Naive thymus-derived CD4-positive, alpha-beta T cell (primary cell): ENCODE results near the gene SLC49A4. TPM values are rescaled to one million over a fixed set of nuclear protein-coding genes. Genes with fewer than 3 reads are reported as not detected.

Source experiments
- ATAC-seq: fragments of 150-1000 bp; cut with Tn5 transposase; 2 replicates; pipeline ENCODE4 v1.10.0; 2021; ENCODE audit warnings: mild to moderate bottlenecking, moderate library complexity
- CTCF ChIA-PET: fragments of 350-600 bp; sonication (Branson Sonifier 250); formaldehyde crosslinking; loops from one replicate; lab custom pipeline; 2021; ENCODE audit warnings: antibody characterized with exemption; lab: Charles Lee
- POLR2A ChIA-PET: fragments of 350-600 bp; sonication (Branson Sonifier 250); formaldehyde crosslinking; loops from one replicate; lab custom pipeline; 2021; ENCODE audit warnings: antibody characterized with exemption, inconsistent platforms; lab: Charles Lee
- DNase-seq, 9 donors: peaks; one replicate each; pipeline versions ENCODE4 v3.0.0 to v3.0.0-alpha.2; 2020 to 2022; ENCODE audit warnings: mixed read lengths in 1 of 9
- H3K27ac ChIP-seq: one replicate; pipeline ENCODE4 v1.7.0; 2013; ENCODE audit warnings: mild to moderate bottlenecking, low read depth, low read length, moderate library complexity
- H3K27me3 ChIP-seq, 2 donors: one replicate each; pipeline ENCODE4 v1.7.0; 2013; ENCODE audit warnings: low read length in 2 of 2, mild to moderate bottlenecking in 2 of 2, moderate library complexity in 2 of 2; ENCODE audit not compliant: control insufficient read depth in 2 of 2, insufficient read depth in 2 of 2
- H3K36me3 ChIP-seq, 3 experiments: 1 replicate in 2 of 3; 2 replicates in 1 of 3; pipeline ENCODE4 v1.7.0; 2013; ENCODE audit warnings: low read length in 3 of 3, mild to moderate bottlenecking in 3 of 3, moderate library complexity in 1 of 3; ENCODE audit not compliant: insufficient read depth in 3 of 3, control insufficient read depth in 2 of 3
- H3K4me1 ChIP-seq, 2 donors: one replicate each; pipeline ENCODE4 v1.7.0; 2013; ENCODE audit warnings: low read length in 2 of 2, mild to moderate bottlenecking in 2 of 2, moderate library complexity in 1 of 2; ENCODE audit not compliant: control insufficient read depth in 2 of 2, insufficient read depth in 2 of 2
- H3K4me3 ChIP-seq: 2 replicates; pipeline ENCODE4 v1.7.0; 2013; ENCODE audit warnings: mild to moderate bottlenecking, low read length
- H3K9me3 ChIP-seq, 3 experiments: 1 replicate in 2 of 3; 2 replicates in 1 of 3; pipeline ENCODE4 v1.7.0; 2013; ENCODE audit warnings: low read length in 3 of 3; ENCODE audit not compliant: control insufficient read depth in 2 of 3
- H3K27ac Mint-ChIP-seq, 9 donors: one replicate each; pipeline ENCODE4 v1.8.0; 2020 to 2022; ENCODE audit warnings: mixed read lengths in 9 of 9, mild to moderate bottlenecking in 8 of 9, moderate library complexity in 5 of 9, inconsistent platforms in 2 of 9
- H3K27me3 Mint-ChIP-seq, 5 donors: one replicate each; pipeline ENCODE4 v1.8.0; 2021 to 2022; ENCODE audit warnings: mixed read lengths in 5 of 5, mild to moderate bottlenecking in 1 of 5
- H3K36me3 Mint-ChIP-seq, 5 donors: one replicate each; pipeline ENCODE4 v1.8.0; 2020 to 2022; ENCODE audit warnings: mixed read lengths in 5 of 5, mild to moderate bottlenecking in 3 of 5, inconsistent platforms in 1 of 5
- H3K4me1 Mint-ChIP-seq, 7 donors: one replicate each; pipeline ENCODE4 v1.8.0; 2020 to 2022; ENCODE audit warnings: mixed read lengths in 7 of 7, mild to moderate bottlenecking in 3 of 7, inconsistent platforms in 1 of 7
- H3K4me3 Mint-ChIP-seq, 10 donors: one replicate each; pipeline ENCODE4 v1.8.0; 2020 to 2022; ENCODE audit warnings: mild to moderate bottlenecking in 10 of 10, mixed read lengths in 10 of 10, moderate library complexity in 6 of 10, inconsistent platforms in 2 of 10
- H3K9me3 Mint-ChIP-seq, 11 donors: one replicate each; pipeline ENCODE4 v1.8.0; 2020 to 2022; ENCODE audit warnings: mixed read lengths in 11 of 11, mild to moderate bottlenecking in 4 of 11, inconsistent platforms in 1 of 11, moderate library complexity in 1 of 11
- intact Hi-C, 2 donors: fragments of 100-400 bp; cut with micrococcal nuclease; formaldehyde crosslinking; loops; one replicate each; pipeline ENCODE4 v1.15.1; 2023
- polyA plus RNA-seq, 2 donors: library from polyadenylated mRNA; unstranded; fragments of 300-500 nt; fragmentation: Illumina TruSeq; gene quantifications; one replicate each; pipeline ENCODE4 v1.2.3, GENCODE V29; 2021
- total RNA-seq, 6 experiments: library from RNA in 5 of 6; stranded (reverse) in 5 of 6; gene quantifications; 1 replicate in 5 of 6; 2 replicates in 1 of 6; pipeline ENCODE4 v1.2.3 and lab custom pipeline; 2021 to 2026

SLC49A4 gene
- total and polyA plus RNA-seq, 7 experiments from 2014 or later: 1.9 to 12.9 (median 8.4) TPM

DNA sequence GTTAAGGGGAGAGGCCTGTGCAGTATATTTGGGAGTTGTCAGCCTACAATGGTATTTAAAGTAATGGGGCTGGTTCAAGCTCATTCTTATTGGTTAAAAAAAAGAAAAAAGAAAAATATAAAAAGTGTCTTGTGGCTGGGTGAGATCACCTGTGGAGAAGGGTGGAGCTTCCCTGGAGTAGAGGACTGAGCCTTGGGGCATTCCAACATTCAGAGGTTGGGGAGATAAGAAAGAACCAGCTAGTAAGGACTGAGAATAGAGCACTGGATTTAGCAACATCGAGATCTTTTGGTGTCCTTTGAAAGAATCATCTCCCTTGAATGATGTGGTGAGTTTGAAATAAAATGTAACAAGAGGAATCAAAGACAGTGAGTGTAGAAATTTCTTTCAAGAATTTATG lies 5.2 kb downstream of the SLC49A4 start:
- DNase-seq (no peak), ATAC-seq (no peak)
- H3K9me3 ChIP-seq: no peaks in the 10 kb centered on the region
- no peak overlapping the region for H3K27ac Mint-ChIP-seq
- H3K9me3 Mint-ChIP-seq: peaks cover 0 to 2% (median 0%) of the 10 kb centered on the region in 11 donors
- H3K4me3 ChIP-seq: no peak overlapping the region
- peaks cover 22 to 39% (median 29%) of the 10 kb centered on the region in 7 donors for H3K4me1 Mint-ChIP-seq
- intact Hi-C loops: no loop called here
- no peak overlapping the region for H3K27ac ChIP-seq
- H3K27me3 Mint-ChIP-seq: no peaks in the 10 kb centered on the region
- ChIA-PET POLR2A (interaction anchor here (1.0 kb wide), 1 partner anchor 28 kb away, joined by 3 read pairs; no protein-coding TSS in a partner anchor), CTCF (interaction anchor here (0.5 kb wide), 1 partner anchor 415 kb away, joined by 5 read pairs; no protein-coding TSS in a partner anchor)
- H3K36me3 ChIP-seq: no peaks in the 10 kb centered on the region
- H3K4me3 Mint-ChIP-seq: no peak overlapping the region
- H3K36me3 Mint-ChIP-seq: peaks cover 8 to 27% (median 20%) of the 10 kb centered on the region in 5 donors
- no peaks in the 10 kb centered on the region for H3K27me3 ChIP-seq
- H3K4me1 ChIP-seq: peaks cover 11 to 12% of the 10 kb centered on the region in 2 donors

DNA sequence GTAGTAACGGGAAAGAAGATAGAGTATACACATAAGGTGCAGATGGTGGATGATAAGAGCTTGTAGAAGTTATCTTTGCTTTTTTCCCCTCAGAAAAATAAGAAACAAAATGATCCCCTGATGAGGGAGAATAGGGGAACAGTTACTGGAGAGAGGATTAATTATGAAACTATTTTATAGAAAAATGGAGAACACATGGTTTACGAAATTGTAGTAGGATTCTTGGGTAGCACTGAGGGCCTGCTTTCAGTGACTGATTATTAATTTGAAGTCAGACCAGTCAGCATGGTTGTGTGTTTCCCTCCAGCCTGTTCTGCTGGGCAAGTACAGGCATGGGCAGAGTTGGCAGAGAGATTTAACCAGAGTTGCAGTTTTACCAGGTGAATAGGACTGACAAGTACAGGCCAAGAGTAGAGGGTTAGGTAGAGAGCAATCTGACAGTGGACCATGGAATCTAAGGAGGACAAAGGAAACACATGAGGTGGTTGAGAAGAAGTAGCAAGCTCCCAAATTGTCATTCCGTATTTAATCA lies 5.9 kb downstream of the SLC49A4 start:
- CTCF ChIA-PET: no interaction called here
- Mint-ChIP-seq H3K36me3 (peaks cover 8 to 31% (median 19%) of the 10 kb centered on the region in 5 donors), H3K27me3 (no peaks in the 10 kb centered on the region)

DNA sequence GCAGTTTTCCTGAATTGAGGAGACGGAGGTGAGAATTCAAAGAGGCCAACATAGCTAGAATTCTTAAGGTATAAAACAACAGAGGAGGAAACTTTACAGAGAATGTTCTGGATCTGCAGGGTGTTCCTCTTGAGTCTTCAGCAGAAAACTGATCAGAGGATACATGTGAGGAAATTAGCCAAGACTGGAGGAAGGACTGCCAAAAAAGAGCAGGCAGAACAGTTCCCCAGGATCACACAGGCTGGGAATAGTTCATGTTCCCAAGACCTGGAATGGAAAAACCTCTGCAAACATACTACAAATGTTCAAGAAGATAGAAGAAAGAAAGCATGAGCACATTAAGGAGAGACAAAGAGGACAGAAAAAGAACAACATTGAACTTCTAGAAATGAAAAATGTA lies 7.5 kb downstream of the SLC49A4 start:
- ChIA-PET CTCF (no interaction called here), POLR2A (no interaction called here)
- no peak overlapping the region for H3K27ac Mint-ChIP-seq
- no peak overlapping the region for H3K4me3 Mint-ChIP-seq
- peaks cover 10 to 34% (median 25%) of the 10 kb centered on the region in 5 donors for H3K36me3 Mint-ChIP-seq
- Histone ChIP-seq H3K9me3 (no peaks in the 10 kb centered on the region), H3K4me3 (no peak overlapping the region), H3K27ac (no peak overlapping the region), H3K27me3 (no peaks in the 10 kb centered on the region), H3K36me3 (no peaks in the 10 kb centered on the region), H3K4me1 (no peaks in the 10 kb centered on the region)
- intact Hi-C loops: no loop called here
- ATAC-seq (no peak), DNase-seq (no peak)
- H3K27me3 Mint-ChIP-seq: no peaks in the 10 kb centered on the region
- H3K9me3 Mint-ChIP-seq: peaks cover 0 to 2% (median 0%) of the 10 kb centered on the region in 11 donors
- H3K4me1 Mint-ChIP-seq: peaks cover 5 to 22% (median 11%) of the 10 kb centered on the region in 7 donors

More for the DNA sequence above, 5.9 kb downstream of the SLC49A4 start:
- H3K4me3 Mint-ChIP-seq: no peak overlapping the region
- intact Hi-C loops: no loop called here
- H3K27ac Mint-ChIP-seq: no peak overlapping the region
- H3K36me3 ChIP-seq: no peaks in the 10 kb centered on the region
- no peak overlapping the region for H3K27ac ChIP-seq
- H3K4me1 ChIP-seq: peaks cover 7 to 12% of the 10 kb centered on the region in 2 donors
- no peak for DNase-seq
- H3K4me3 ChIP-seq: no peak overlapping the region
- H3K4me1 Mint-ChIP-seq: peaks cover 20 to 36% (median 26%) of the 10 kb centered on the region in 7 donors
- POLR2A ChIA-PET: no interaction called here
- ATAC-seq: no peak
- H3K9me3 Mint-ChIP-seq: peaks cover 0 to 2% (median 0%) of the 10 kb centered on the region in 11 donors
- H3K27me3 ChIP-seq: no peaks in the 10 kb centered on the region
- H3K9me3 ChIP-seq: no peaks in the 10 kb centered on the region

DNA sequence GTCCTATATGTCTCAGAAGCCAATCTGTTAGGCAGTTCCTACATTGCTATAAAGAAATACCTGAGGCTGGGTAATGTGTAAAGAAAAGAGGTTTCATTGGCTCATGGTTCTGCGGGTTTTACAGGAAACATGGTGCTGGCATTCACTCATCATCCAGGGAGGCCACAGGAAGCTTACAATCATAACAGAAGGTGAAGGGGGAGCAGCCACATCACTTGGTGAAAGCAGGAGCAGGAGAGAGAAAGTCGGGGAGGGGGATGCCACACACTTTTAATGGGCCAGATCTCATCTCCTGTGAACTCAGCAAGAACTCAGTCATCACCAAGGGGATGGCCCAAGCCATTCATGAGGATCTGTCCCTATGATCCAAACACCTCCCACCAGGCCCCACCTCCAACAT lies 9.1 kb downstream of the SLC49A4 start:
- DNase-seq (no peak), ATAC-seq (no peak)
- H3K27me3 ChIP-seq: no peaks in the 10 kb centered on the region
- no peak overlapping the region for H3K4me3 Mint-ChIP-seq
- ChIA-PET CTCF (no interaction called here), POLR2A (no interaction called here)
- H3K27me3 Mint-ChIP-seq: no peaks in the 10 kb centered on the region
- no peaks in the 10 kb centered on the region for H3K9me3 ChIP-seq
- intact Hi-C loops: no loop called here
- no peak overlapping the region for H3K27ac Mint-ChIP-seq
- H3K4me1 ChIP-seq: no peaks in the 10 kb centered on the region
- peaks cover 15 to 45% (median 33%) of the 10 kb centered on the region in 5 donors for H3K36me3 Mint-ChIP-seq
- H3K4me1 Mint-ChIP-seq: peaks cover 3 to 22% (median 7%) of the 10 kb centered on the region in 7 donors
- peaks cover 0 to 4% (median 0%) of the 10 kb centered on the region in 3 experiments for H3K36me3 ChIP-seq
- peaks cover 0 to 2% (median 0%) of the 10 kb centered on the region in 11 donors for H3K9me3 Mint-ChIP-seq
- no peak overlapping the region for H3K27ac ChIP-seq
- no peak overlapping the region for H3K4me3 ChIP-seq

- H3K27ac ChIP-seq: no peak overlapping the region
- peaks cover 0 to 7% (median 0%) of the 10 kb centered on the region in 3 experiments for H3K36me3 ChIP-seq
- no peaks in the 10 kb centered on the region for H3K27me3 ChIP-seq
- Mint-ChIP-seq H3K4me1 (peaks cover 0 to 10% (median 0%) of the 10 kb centered on the region in 7 donors), H3K27me3 (no peaks in the 10 kb centered on the region), H3K27ac (no peak overlapping the region), H3K36me3 (peaks cover 6 to 58% (median 38%) of the 10 kb centered on the region in 5 donors), H3K9me3 (no peaks in the 10 kb centered on the region), H3K4me3 (no peak overlapping the region)
- no peaks in the 10 kb centered on the region for H3K9me3 ChIP-seq
- H3K4me3 ChIP-seq: no peak overlapping the region
- ChIA-PET CTCF (no interaction called here), POLR2A (no interaction called here)
- intact Hi-C loops: no loop called here
- no peaks in the 10 kb centered on the region for H3K4me1 ChIP-seq
- DNase-seq (no peak), ATAC-seq (no peak)
These were observed 15.9 kb downstream of the SLC49A4 start for GRCh38 chr3:122810734-122811133.

DNA sequence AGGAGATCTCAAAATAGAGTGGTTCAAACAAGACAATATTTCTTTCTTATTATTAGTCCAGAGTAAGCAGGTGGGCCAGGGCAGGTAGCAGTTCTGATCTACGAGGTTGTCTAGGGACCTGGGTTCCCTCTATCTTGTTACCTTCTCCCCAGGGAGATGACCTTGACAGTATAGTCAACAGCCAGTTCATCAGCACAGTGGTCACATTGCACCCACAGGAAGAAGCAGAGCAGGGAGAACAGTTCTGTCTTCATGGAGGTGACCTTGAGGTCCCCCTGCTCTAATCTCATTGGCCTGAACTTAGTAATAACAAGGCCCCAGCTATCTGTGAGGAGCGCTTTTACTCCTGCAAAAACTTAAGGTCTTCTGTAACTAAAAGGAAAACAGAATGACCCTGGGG lies 21.7 kb downstream of the SLC49A4 start:
- Histone ChIP-seq H3K4me3 (no peak overlapping the region), H3K36me3 (peaks cover 0 to 13% (median 0%) of the 10 kb centered on the region in 3 experiments), H3K27me3 (no peaks in the 10 kb centered on the region), H3K4me1 (no peaks in the 10 kb centered on the region), H3K27ac (no peak overlapping the region), H3K9me3 (no peaks in the 10 kb centered on the region)
- DNase-seq (no peak), ATAC-seq (no peak)
- Mint-ChIP-seq H3K36me3 (peaks cover 2 to 63% (median 50%) of the 10 kb centered on the region in 5 donors), H3K4me3 (no peak overlapping the region), H3K27ac (no peak overlapping the region), H3K27me3 (no peaks in the 10 kb centered on the region), H3K4me1 (peaks cover 0 to 7% (median 3%) of the 10 kb centered on the region in 7 donors), H3K9me3 (no peaks in the 10 kb centered on the region)
- POLR2A ChIA-PET: no interaction called here
- intact Hi-C loops: no loop called here
- CTCF ChIA-PET: no interaction called here
